Keratinocyte (primary cell): ENCODE measurements around the gene MRGPRD. TPM values are rescaled to one million over a fixed set of nuclear protein-coding genes. Genes with fewer than 3 reads are reported as not detected.

Experiments used
- DNase-seq: peaks from one replicate; pipeline ENCODE4 v3.0.0-alpha.2; 2011; ENCODE audit warnings: low read depth, missing footprints, low spot score
- FAIRE-seq: peaks from 2 replicates; lab custom pipeline; 2011; peaks lifted over from hg19 to GRCh38; lab: Jason Lieb, UNC
- H2AFZ ChIP-seq: 2 replicates; pipeline ENCODE4 v1.6.0; 2012; ENCODE audit warnings: low read length, control low read depth, inconsistent platforms; ENCODE audit not compliant: control insufficient read depth
- H3K27ac ChIP-seq: 2 replicates; pipeline ENCODE4 v1.5.1; 2011; ENCODE audit warnings: low read length; ENCODE audit not compliant: control insufficient read depth, insufficient read depth
- H3K27me3 ChIP-seq: 3 replicates; pipeline ENCODE4 v1.6.0; 2011; ENCODE audit warnings: low read length; ENCODE audit not compliant: control insufficient read depth, insufficient read depth; ENCODE audit errors: extremely low read depth
- H3K36me3 ChIP-seq, 2 experiments: 2 replicates in 1 of 2; 3 replicates in 1 of 2; pipeline ENCODE4 v1.5.1; 2011; ENCODE audit warnings: low read length in 2 of 2, mild to moderate bottlenecking in 1 of 2; ENCODE audit not compliant: control insufficient read depth in 2 of 2, insufficient read depth in 2 of 2; ENCODE audit errors: extremely low read depth in 1 of 2
- H3K4me1 ChIP-seq: 3 replicates; pipeline ENCODE4 v1.5.1; 2011; ENCODE audit warnings: low read length; ENCODE audit not compliant: control insufficient read depth, insufficient read depth; ENCODE audit errors: extremely low read depth
- H3K4me2 ChIP-seq: 3 replicates; pipeline ENCODE4 v1.6.0; 2011; ENCODE audit warnings: low read depth, low read length; ENCODE audit not compliant: control insufficient read depth, insufficient read depth; ENCODE audit errors: extremely low read depth
- H3K4me3 ChIP-seq, 3 experiments: fragments of 200-600 bp in 1 of 3; sonication (generic) in 1 of 3; 2 replicates in 2 of 3; 3 replicates in 1 of 3; pipeline ENCODE4 v1.5.1; 2011 to 2016; ENCODE audit warnings: low read length in 3 of 3, mild to moderate bottlenecking in 3 of 3, control low read depth in 2 of 3, inconsistent platforms in 1 of 3, low read depth in 1 of 3, mixed read lengths in 1 of 3, mixed run types in 1 of 3, moderate library complexity in 1 of 3; ENCODE audit not compliant: control insufficient read depth in 2 of 3, insufficient read depth in 2 of 3; ENCODE audit errors: extremely low read depth in 1 of 3
- H3K79me2 ChIP-seq: 2 replicates; pipeline ENCODE4 v1.6.0; 2012; ENCODE audit warnings: low read length; ENCODE audit not compliant: control insufficient read depth, insufficient read depth
- H3K9ac ChIP-seq: 3 replicates; pipeline ENCODE4 v1.6.0; 2011; ENCODE audit warnings: low read length; ENCODE audit not compliant: control insufficient read depth, insufficient read depth; ENCODE audit errors: extremely low read depth
- H3K9me1 ChIP-seq: 3 replicates; pipeline ENCODE4 v1.6.0; 2011; ENCODE audit warnings: low read length; ENCODE audit not compliant: control insufficient read depth, insufficient read depth; ENCODE audit errors: extremely low read depth
- H3K9me3 ChIP-seq: 2 replicates; pipeline ENCODE4 v1.5.1; 2012; ENCODE audit warnings: low read depth, low read length; ENCODE audit not compliant: control insufficient read depth
- H4K20me1 ChIP-seq: 3 replicates; pipeline ENCODE4 v1.6.0; 2011; ENCODE audit warnings: low read length; ENCODE audit not compliant: control insufficient read depth, insufficient read depth; ENCODE audit errors: extremely low read depth
- EZH2 ChIP-seq: IDR thresholded peaks from one replicate; pipeline ENCODE4 v1.6.1; 2012; ENCODE audit warnings: inconsistent platforms, mild to moderate bottlenecking, low read length, moderate library complexity
- dilution Hi-C: fragments of 300-500 bp; cut with MboI; formaldehyde crosslinking; loops from one replicate; pipeline ENCODE4 v1.7.0; 2020; ENCODE audit warnings: low sequenced_read_pairs; ENCODE audit not compliant: extremely low pct_ligation_motif_present
- polyA plus RNA-seq, 5 experiments: library from polyadenylated mRNA; depleted of rRNA in 3 of 5; stranded (reverse) in 3 of 5; stranded (forward) in 1 of 5; unstranded in 1 of 5; fragments of >200 nt; gene quantifications; 1 replicate in 1 of 5; 2 replicates in 3 of 5; 3 replicates in 1 of 5; pipeline versions ENCODE4 v1.2.1 to v1.2.3, GENCODE V29; 2011 to 2012; ENCODE audit warnings: missing spikeins in 2 of 5, low read depth in 1 of 5, low replicate concordance in 1 of 5
- TF ChIP-seq, protein P1 (sequence below), 3 experiments: IDR thresholded peaks in 1 of 3; conservative IDR thresholded peaks in 1 of 3; optimal IDR thresholded peaks in 1 of 3; 2 replicates in 2 of 3; 3 replicates in 1 of 3; pipeline versions ENCODE3 to v1.5.1; 2011; ENCODE audit warnings: low read length in 3 of 3, mild to moderate bottlenecking in 3 of 3, moderate library complexity in 2 of 3, control low read depth in 1 of 3, inconsistent platforms in 1 of 3; ENCODE audit not compliant: insufficient read depth in 2 of 3; ENCODE audit errors: extremely low read depth in 1 of 3

MRGPRD gene
- polyA plus RNA-seq, 1 donor (not counting 4 experiments of a cell fraction or from before 2014, with no cell fraction given) = not detected

DNA sequence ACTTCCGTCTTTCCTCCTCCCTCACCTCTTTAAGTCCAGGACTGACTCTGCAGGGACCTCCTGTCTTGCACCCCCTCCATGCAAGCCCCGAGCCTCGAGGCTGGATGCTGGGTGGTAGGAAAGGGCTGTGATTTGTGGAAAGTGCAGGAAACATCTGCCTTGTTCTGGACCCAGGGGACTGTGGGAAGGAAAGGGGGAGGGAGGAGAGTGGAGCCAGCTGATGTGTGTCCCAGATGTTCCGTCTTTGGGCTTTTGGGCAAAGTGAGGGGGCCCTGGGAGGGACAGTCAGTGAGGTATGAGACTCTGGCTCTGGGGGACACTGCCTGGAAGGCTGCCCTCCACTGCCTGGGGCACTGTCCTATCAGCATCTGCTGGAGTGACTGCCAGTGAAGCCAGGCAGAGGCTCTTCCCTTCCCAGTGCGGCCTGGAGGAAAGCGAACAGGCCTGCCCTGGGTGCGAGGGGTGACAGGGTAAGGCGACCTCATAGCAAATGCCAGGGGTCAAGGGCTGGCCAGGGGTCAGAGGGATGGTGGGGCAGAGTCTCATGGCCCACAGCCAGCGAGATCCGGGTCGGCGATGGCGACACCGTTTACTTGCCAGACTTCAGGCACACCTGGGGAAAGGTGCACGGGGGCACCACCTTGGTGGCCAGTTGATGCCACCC lies 1.7 kb downstream of the MRGPRD start:
- no peak overlapping the region for H2AFZ ChIP-seq
- FAIRE-seq = no peak

DNA sequence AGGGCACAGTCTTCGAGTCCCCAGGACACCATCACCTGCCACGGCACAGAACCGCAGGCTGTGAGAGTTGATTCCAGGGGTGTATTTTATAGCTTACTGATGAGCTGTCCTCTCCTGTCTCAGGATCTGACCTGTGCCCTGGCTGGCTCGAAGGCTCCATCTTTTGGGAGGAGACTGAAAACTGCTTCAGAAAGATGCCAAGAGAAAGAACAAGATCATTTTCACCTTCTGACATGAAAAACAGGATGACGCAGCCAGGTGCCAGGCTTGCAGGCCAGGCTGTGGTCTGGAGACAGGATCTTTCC lies 2.2 kb downstream of the MRGPRD start:
- dilution Hi-C loops = no loop called here
- no peaks in the 10 kb centered on the region for H3K4me1 ChIP-seq
- no peaks in the 10 kb centered on the region for H3K36me3 ChIP-seq
- no peaks in the 10 kb centered on the region for H4K20me1 ChIP-seq
- DNase-seq = no peak
- no peaks in the 10 kb centered on the region for H3K79me2 ChIP-seq
- no peak for FAIRE-seq
- H3K9ac ChIP-seq = no peak overlapping the region
- no peak overlapping the region for H3K4me2 ChIP-seq
- no peak overlapping the region for H3K4me3 ChIP-seq
- no peak overlapping the region for H2AFZ ChIP-seq
- H3K27me3 ChIP-seq = peaks cover 12% of the 10 kb centered on the region
- no peaks in the 10 kb centered on the region for H3K9me3 ChIP-seq
- H3K9me1 ChIP-seq = no peaks in the 10 kb centered on the region
- TF ChIP-seq EZH2 = no peak
- TF ChIP-seq, protein P1, sequence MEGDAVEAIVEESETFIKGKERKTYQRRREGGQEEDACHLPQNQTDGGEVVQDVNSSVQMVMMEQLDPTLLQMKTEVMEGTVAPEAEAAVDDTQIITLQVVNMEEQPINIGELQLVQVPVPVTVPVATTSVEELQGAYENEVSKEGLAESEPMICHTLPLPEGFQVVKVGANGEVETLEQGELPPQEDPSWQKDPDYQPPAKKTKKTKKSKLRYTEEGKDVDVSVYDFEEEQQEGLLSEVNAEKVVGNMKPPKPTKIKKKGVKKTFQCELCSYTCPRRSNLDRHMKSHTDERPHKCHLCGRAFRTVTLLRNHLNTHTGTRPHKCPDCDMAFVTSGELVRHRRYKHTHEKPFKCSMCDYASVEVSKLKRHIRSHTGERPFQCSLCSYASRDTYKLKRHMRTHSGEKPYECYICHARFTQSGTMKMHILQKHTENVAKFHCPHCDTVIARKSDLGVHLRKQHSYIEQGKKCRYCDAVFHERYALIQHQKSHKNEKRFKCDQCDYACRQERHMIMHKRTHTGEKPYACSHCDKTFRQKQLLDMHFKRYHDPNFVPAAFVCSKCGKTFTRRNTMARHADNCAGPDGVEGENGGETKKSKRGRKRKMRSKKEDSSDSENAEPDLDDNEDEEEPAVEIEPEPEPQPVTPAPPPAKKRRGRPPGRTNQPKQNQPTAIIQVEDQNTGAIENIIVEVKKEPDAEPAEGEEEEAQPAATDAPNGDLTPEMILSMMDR (optimal IDR thresholded peaks at IDR 0.05 in 1 of 3, IDR thresholded peaks at IDR 0.05 in 1 of 3, conservative IDR thresholded peaks at IDR 0.05 in 1 of 3; ENCODE audit: extremely low read depth in 1 of 3, insufficient read depth in 2 of 3, low read length in 3 of 3) = no peak
- H3K27ac ChIP-seq = no peak overlapping the region

More for the DNA sequence above, 1.7 kb downstream of the MRGPRD start:
- no peaks in the 10 kb centered on the region for H4K20me1 ChIP-seq
- no peak for TF ChIP-seq EZH2
- TF ChIP-seq, protein P1 (optimal IDR thresholded peaks at IDR 0.05 in 1 of 3, IDR thresholded peaks at IDR 0.05 in 1 of 3, conservative IDR thresholded peaks at IDR 0.05 in 1 of 3; ENCODE audit: extremely low read depth in 1 of 3, insufficient read depth in 2 of 3, low read length in 3 of 3) = no peak
- no peak overlapping the region for H3K9ac ChIP-seq
- H3K4me2 ChIP-seq = no peak overlapping the region
- dilution Hi-C loops = no loop called here
- H3K9me1 ChIP-seq = no peaks in the 10 kb centered on the region
- peaks cover 12% of the 10 kb centered on the region for H3K27me3 ChIP-seq
- no peak overlapping the region for H3K4me3 ChIP-seq
- no peaks in the 10 kb centered on the region for H3K36me3 ChIP-seq
- no peaks in the 10 kb centered on the region for H3K9me3 ChIP-seq
- DNase-seq = no peak
- no peaks in the 10 kb centered on the region for H3K4me1 ChIP-seq
- H3K79me2 ChIP-seq = no peaks in the 10 kb centered on the region
- H3K27ac ChIP-seq = no peak overlapping the region
